GM21447 (cell line): ENCODE measurements around the gene GRM5.
A peak's percentile ranks its signal among the peaks of the same experiment; 100 is the strongest.
"Not testable (repeated sequence)": the region's sequence is repeated elsewhere in the genome, so short reads cannot be mapped to it uniquely, and the experiment has no call there.

Experiments used
- ATAC-seq: cut with Tn5 transposase; IDR thresholded peaks from one replicate; pipeline ENCODE4 v1.9.1; 2021; ENCODE audit not compliant: unreplicated experiment

The GRM5 gene

GRCh38 chr11:89065651-89066201 lies at the start of gene GRM5:
Gene GRM5, minus strand, starts transcription at chr11:89065982. Its CDS starts 18,110 bp downstream, at chr11:89047872.
- ATAC-seq, result not testable (repeated sequence)

GRCh38 chr11:89097956-89098355 lies 32.2 kb upstream of the GRM5 start:
- ATAC-seq, result peak; percentile 88

- not testable (repeated sequence) for ATAC-seq
These were observed 28.0 kb upstream of the GRM5 start for GRCh38 chr11:89093806-89094205.

GRCh38 chr11:89084951-89085350 lies 19.2 kb upstream of the GRM5 start:
- ATAC-seq, result not testable (repeated sequence)

- ATAC-seq, result not testable (repeated sequence)
These were observed 5.1 kb upstream of the GRM5 start for GRCh38 chr11:89070911-89071310.

- ATAC-seq, result no peak
These were observed 1.5 kb upstream of the GRM5 start for GRCh38 chr11:89067264-89067663.

GRCh38 chr11:89065066-89065465 lies 716 bp downstream of the GRM5 start:
- ATAC-seq, result no peak

GRCh38 chr11:89063481-89063951 lies 2.3 kb downstream of the GRM5 start:
- ATAC-seq, result not testable (repeated sequence)

GRCh38 chr11:89062771-89063298 lies 2.9 kb downstream of the GRM5 start:
- not testable (repeated sequence) for ATAC-seq

GRCh38 chr11:89061839-89062238 lies 3.9 kb downstream of the GRM5 start:
- ATAC-seq, result not testable (repeated sequence)

GRCh38 chr11:89057406-89057805 lies 8.4 kb downstream of the GRM5 start:
- not testable (repeated sequence) for ATAC-seq

- no peak for ATAC-seq
These were observed 13.6 kb downstream of the GRM5 start for GRCh38 chr11:89052220-89052619.

GRCh38 chr11:89047159-89047558 lies 18.6 kb downstream of the GRM5 start:
- ATAC-seq, result not testable (repeated sequence)

- ATAC-seq, result not testable (repeated sequence)
These were observed 21.8 kb downstream of the GRM5 start for GRCh38 chr11:89043861-89044588.

- not testable (repeated sequence) for ATAC-seq
These were observed 36.1 kb downstream of the GRM5 start for GRCh38 chr11:89029671-89030070.

GRCh38 chr11:89021339-89021738 lies 44.4 kb downstream of the GRM5 start:
- no peak for ATAC-seq

- ATAC-seq, result not testable (repeated sequence)
These were observed 45.8 kb downstream of the GRM5 start for GRCh38 chr11:89019827-89020547.

GRCh38 chr11:89016214-89016613 lies 49.6 kb downstream of the GRM5 start:
- ATAC-seq, result no peak

- ATAC-seq, result no peak
These were observed 50.2 kb downstream of the GRM5 start for GRCh38 chr11:89015614-89016013.

GRCh38 chr11:89000852-89001251 lies 64.9 kb downstream of the GRM5 start:
- not testable (repeated sequence) for ATAC-seq

- ATAC-seq, result no peak
These were observed 86.1 kb downstream of the GRM5 start for GRCh38 chr11:88979641-88980040.
